ENCODE data around the gene ARSB.

- TF ChIP-seq POLR2AphosphoS2 (conservative IDR thresholded peaks at IDR 0.05; ENCODE audit: low read length) (no peak), CTCF (IDR thresholded peaks at IDR 0.05) (no peak), MAX (IDR thresholded peaks at IDR 0.05) (no peak), CHD2 (IDR thresholded peaks at IDR 0.05; ENCODE audit: low read length, partially characterized antibody) (no peak), HOXA7 (CRISPR knock-in tag; IDR thresholded peaks at IDR 0.05) (no peak), MAZ (IDR thresholded peaks at IDR 0.05; ENCODE audit: borderline replicate concordance, low read depth, low read length) (no peak), EP300 (IDR thresholded peaks at IDR 0.05) (no peak)
These were observed 193.5 kb downstream of the ARSB start for GRCh38 chr5:78791501-78792100.

Data from A549 (cell line).